Measurements from ENCODE around the gene ABCA10.
"Not testable (repeated sequence)": the region's sequence is repeated elsewhere in the genome, so short reads cannot be mapped to it uniquely, and the experiment has no call there.

The ABCA10 gene

GRCh38 chr17:69223809-69224208, 4.8 kb downstream of the ABCA10 start:
- FAIRE-seq = no peak

DNA sequence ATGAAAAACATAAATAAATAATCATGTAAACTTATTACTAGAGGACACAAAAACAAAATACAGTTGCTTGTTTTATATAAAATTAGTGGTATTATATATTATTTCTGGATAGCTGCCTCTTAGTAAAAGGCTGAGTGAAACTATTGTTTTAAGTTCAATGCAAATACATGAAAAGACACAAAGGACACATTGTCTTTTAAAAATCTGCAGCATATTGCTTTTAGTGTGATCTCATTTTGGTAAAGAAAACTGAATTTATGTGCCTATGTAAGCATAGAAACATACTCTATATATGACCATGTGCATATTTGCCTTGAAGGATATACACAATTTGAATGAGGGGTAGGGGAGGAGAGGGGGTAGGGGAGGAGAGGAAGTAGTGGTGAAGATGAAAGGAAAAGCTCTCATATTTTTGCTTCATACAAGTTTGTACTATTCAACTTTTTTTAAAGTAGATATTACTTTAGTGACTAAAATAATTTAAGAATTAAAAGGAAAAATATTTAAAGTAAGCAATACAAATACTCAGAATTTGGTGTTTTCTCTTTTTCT, 5.8 kb downstream of the ABCA10 start:
- FAIRE-seq = no peak

GRCh38 chr17:69220098-69220497, 8.5 kb downstream of the ABCA10 start:
- no peak for FAIRE-seq

DNA sequence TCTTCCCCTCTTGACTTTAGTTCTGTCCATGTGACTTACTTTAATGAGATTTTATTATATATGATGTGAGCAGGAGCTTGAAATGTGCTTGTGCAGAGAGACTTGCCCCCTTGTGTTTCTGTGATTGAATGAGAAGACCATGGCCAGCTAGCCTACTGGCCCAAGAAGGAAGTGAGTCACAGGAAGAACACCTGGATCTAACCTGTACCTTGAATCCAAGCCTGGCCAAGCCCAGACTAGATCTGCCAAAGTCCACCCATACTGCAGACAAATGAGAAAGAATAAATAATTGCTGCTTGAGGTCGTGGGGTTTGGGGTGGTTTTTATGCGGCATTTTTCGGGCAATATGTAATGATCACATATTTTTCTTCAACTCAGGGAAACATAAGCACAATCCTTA, 9.6 kb downstream of the ABCA10 start:
- FAIRE-seq = no peak

- FAIRE-seq = no peak
Observed at GRCh38 chr17:69213059-69213813, 15.4 kb downstream of the ABCA10 start.

DNA sequence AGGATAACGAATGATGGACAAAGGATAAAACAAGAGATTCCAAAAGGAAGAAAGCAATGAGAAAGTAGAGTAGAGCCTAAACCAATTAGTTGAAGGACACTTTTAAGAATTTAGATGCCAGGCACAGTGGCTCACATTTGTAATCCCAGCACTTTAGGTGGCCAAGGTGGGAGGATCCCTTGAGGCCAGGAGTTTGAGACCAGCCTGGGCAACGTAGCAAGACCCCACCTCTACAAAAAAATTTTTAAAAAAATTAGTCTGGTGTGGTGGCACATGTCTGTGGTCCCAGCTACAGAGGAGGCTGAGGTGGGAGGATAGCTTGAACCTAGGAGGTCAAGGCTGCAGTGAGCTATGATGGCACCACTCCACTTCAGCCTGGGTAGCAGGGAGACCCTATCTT, 20.0 kb downstream of the ABCA10 start:
- FAIRE-seq = no peak

- no peak for FAIRE-seq
Observed at GRCh38 chr17:69207151-69207550, 21.5 kb downstream of the ABCA10 start.

- FAIRE-seq = no peak
Observed at GRCh38 chr17:69198238-69198637, 30.4 kb downstream of the ABCA10 start.

DNA sequence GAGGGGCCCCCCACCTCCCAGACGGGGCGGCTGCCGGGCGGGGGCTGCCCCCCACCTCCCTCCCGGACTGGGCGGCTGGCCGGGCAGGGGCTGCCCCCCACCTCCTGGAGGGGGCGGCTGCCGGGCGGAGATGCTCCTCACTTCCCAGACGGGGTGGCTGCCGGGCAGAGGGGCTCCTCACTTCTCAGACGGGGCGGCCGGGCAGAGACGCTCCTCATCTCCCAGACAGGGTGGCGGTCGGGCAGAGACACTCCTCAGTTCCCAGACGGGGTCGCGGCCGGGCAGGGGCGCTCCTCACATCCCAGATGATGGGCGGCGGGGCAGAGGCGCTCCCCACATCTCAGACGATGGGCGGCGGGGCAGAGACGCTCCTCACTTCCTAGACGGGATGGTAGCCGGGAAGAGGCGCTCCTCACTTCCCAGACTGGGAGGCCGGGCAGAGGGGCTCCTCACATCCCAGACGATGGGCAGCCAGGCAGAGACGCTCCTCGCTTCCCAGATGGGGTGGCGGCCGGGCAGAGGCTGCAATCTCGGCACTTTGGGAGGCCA, 32.4 kb downstream of the ABCA10 start:
- not testable (repeated sequence) for FAIRE-seq

GRCh38 chr17:69192754-69193153, 35.9 kb downstream of the ABCA10 start:
- FAIRE-seq = no peak

DNA sequence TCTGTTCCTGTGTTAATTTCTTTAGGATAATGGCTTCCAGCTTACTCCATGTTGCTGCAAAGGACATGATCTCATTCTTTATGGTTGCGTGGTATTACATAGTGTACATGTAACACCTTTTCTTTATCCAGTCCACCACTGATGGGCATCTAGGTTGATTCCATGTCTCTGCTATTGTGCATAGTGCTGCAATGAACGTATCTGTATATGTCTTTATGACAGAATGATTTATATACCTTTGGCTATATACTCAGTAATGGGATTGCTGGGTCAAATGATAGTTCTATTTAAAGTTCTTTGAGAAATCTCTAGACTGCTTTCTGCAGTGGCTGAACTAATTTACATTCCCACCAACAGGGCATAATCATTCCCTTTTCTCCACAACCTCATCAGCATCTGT, 39.8 kb downstream of the ABCA10 start:
- no peak for FAIRE-seq

- FAIRE-seq = no peak
Observed at GRCh38 chr17:69188064-69188463, 40.6 kb downstream of the ABCA10 start.

- FAIRE-seq = no peak
Observed at GRCh38 chr17:69187294-69187693, 41.3 kb downstream of the ABCA10 start.

GRCh38 chr17:69179227-69179952, 49.2 kb downstream of the ABCA10 start:
- FAIRE-seq = no peak

GRCh38 chr17:69176457-69176795, 52.2 kb downstream of the ABCA10 start:
- FAIRE-seq = no peak

DNA sequence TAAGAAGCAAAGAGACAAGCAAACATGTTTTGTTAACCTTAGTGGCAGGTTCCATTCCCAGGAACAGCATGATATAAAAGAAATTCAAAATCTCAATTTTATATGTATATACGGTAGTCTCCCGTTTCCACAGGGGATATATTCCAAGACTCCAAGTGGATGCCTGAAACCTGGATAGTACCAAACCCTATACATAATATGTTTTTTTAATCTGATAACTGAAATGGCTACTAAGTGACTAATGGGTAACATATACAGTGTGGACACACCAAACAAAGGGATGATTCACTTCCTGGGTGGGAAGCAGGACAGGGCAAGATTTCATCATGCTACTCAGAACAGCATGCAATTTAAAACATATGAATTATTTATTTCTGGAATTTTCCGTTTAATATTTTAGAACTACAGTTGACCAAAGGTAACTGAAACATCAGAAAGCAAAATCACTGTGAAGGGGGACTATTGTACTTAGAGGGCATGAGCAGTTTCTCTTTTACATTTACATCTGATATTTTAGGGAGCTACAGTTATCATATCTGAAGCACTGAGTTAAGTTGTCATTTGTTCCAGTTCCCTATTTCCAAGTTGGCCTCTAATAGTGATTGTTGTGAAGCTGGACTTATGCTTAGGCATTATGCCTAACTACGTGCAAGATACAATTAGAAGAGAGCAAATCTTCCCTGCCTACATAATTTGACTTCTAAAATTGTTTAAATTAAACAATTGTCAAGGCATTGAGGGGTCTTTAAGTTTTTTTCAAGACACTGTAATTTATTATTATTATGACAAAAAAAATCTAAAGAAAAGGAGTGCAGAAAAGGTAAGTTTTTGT, 52.8 kb downstream of the ABCA10 start:
- FAIRE-seq = no peak

DNA sequence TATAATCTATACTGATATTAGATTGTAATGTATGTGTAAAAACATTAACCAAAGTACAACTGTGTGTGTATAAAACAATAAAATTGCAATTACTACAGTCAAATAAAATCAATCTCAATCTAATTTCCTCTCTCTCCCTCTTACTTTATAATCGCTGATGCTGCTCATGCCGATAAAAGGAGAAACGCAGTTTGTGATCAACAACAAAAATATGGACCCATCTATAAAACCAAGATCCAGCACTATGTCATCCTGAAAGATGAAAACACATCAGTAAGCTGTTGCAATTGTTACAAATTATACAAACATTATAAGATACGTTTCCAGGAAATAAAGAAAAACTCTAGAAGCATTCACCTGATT, 53.4 kb downstream of the ABCA10 start:
- no peak for FAIRE-seq

DNA sequence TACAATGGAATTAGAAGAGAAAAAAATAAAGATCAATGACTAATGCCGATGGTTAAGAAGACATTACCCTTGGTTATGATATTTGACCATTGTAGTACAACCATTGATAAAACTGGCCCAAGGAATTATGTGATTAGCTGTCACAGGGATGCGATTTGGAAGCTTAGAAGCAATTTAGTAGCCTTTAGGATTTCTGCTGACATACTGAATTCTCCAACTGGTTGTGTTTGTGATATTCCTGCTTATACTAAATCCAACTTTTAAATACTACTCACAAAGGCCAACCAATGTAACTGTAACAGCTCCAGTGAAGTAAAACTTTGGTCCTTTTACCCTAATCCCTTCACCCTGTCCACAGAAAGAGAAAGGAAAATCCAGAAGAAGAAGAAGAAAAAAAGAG, 55.5 kb downstream of the ABCA10 start:
- FAIRE-seq = no peak

- FAIRE-seq = no peak
Observed at GRCh38 chr17:69170377-69170776, 58.2 kb downstream of the ABCA10 start.

DNA sequence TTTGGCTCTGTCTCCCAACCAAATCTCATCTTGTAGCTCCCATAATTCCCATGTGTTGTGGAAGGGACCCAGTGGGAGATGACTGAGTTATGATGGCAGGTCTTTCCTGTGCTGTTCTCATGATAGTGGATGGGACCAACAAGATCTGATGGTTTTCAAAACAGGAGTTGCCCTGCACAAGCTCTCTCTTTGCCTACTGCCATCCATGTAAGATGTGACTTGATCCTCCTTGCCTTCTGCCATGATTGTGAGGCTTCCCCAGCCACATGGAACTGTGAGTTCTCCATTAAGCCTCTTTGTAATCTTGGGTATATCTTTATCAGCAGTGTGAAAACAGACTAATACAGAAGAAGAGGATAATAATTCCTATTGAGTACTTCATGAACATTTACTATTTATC, 60.0 kb downstream of the ABCA10 start:
- not testable (repeated sequence) for FAIRE-seq

DNA sequence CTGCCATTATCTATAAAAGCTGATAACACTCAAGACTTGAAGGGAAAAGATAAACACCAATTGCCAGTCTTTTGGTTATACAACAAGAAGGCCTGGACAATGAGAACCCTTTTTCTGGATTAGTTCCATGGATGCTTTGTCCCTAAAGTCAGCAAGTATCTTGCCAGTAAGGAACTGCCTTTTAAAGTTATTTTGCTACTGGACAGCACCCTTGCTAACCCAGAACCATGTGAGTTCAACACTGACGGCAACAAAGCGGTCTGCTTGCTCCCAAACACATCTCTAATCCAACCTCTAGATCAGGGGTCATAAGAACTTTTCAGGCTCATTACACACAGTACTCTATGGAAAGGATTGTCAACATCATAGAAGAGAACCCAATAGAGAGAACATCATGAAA, 61.7 kb downstream of the ABCA10 start:
- FAIRE-seq = no peak

GRCh38 chr17:69164206-69164605, 64.4 kb downstream of the ABCA10 start:
- no peak for FAIRE-seq

GRCh38 chr17:69159418-69159817, 69.2 kb downstream of the ABCA10 start:
- no peak for FAIRE-seq

All from colon (tissue), 2 donors.